Skeletal muscle cell (primary cell): ENCODE results near the gene TNFRSF21.
"Not testable (repeated sequence)": the region's sequence is repeated elsewhere in the genome, so short reads cannot be mapped to it uniquely, and the experiment has no call there.

Experiments
- DNase-seq: peaks from one replicate; pipeline ENCODE4 v3.0.0-alpha.2; 2010; ENCODE audit warnings: low read depth
- H3K4me3 ChIP-seq: 2 replicates; pipeline ENCODE4 v1.5.1; 2011; ENCODE audit warnings: low read depth, mild to moderate bottlenecking, control low read depth, low read length, moderate library complexity

TNFRSF21 gene

DNA sequence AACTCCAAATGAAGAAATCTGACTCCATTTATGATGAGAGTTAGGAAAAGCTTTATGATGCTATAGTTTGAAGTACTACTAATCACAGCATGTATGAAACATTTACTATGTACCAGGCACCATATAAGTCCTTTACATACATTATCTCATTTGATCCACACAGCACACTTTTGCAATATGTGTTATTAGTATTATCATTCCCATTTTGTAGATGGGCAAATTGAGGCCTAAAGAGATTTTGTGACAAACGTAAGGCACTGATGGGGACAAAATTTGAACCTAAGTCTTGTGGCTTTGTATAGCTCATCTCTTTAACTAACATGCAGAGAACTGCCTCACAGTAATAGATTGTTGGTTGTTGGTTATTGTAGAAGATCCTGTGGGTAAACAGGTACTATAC is 14.2 kb upstream of the TNFRSF21 start:
- no peak overlapping the region for H3K4me3 ChIP-seq
- no peak for DNase-seq

DNA sequence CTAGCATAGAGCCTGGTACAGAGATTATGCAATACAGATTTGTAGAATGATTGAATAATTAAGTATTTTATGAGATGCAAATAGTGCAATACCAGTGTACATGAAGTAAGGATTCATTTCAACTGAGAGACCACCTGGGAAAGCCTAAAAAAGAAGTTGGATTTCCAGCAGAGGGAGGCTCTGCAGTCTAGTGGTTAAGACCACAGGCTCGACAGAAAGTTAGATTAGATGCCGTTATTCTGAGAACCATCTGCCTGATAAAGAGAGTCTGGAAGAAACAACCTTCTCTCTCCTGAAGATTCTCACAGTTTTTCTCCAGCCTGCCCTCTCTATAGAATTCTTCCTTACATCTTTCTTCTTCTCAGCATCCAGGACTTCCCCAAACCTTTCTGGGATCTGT is 13.6 kb upstream of the TNFRSF21 start:
- no peak for DNase-seq
- no peak overlapping the region for H3K4me3 ChIP-seq

DNA sequence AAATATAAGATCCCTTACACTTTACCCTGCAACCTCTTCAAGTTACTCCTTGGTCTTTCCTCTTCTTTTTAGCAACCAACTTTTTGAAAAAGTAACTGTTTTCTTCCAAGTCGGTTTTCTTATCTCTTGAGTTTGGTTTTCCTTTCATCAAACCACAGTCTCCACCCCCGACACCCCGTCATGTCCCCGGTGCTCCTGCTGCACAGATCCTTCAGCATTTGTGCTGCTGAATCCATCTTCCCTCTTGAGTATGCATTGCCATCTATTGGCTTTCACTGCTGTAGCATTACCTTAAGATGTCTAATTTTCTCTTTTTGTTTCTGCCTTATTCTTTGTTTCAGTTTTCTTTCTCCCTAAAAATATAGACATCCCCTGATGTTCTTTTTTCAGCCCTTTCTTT is 11.9 kb upstream of the TNFRSF21 start:
- H3K4me3 ChIP-seq: no peak overlapping the region
- no peak for DNase-seq

DNA sequence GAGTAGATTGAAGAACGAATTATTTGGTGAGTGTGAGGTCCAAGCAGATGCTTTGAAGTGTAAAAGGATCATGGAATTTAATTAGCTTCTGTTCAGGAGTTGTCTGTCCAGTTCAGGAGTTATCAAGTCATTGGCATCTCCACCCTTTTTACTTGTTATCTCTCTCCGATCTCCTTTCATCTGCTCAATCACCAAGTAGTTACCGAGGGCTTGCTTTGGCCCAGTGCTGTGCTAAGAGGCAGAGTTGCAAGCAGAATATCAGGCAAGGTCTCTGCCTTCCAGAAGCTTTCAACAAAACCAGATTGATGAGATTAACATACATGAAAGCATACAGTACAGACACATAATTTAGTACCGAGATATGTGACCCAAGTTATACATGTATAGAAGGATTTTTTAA is 10.2 kb upstream of the TNFRSF21 start:
- H3K4me3 ChIP-seq: no peak overlapping the region
- DNase-seq: no peak

DNA sequence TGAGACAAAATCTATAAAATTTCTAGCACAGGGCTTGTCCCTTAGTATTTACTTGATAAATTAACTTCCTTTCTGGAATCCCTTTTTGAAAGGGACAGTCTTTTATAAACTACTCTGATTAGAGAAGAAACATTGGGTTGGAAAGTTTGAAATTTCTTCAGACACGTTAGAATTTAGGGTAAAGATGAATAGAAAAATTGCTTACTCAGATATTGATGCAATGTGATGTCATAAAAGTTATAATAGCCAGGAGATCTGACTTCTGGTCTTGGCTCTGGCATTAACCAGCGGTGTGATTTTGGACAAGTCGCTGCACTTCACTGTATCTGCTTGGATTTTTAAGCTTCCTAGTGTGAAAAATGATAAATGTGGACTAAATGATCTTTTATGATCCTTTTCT is 9.7 kb upstream of the TNFRSF21 start:
- no peak for DNase-seq
- no peak overlapping the region for H3K4me3 ChIP-seq

DNA sequence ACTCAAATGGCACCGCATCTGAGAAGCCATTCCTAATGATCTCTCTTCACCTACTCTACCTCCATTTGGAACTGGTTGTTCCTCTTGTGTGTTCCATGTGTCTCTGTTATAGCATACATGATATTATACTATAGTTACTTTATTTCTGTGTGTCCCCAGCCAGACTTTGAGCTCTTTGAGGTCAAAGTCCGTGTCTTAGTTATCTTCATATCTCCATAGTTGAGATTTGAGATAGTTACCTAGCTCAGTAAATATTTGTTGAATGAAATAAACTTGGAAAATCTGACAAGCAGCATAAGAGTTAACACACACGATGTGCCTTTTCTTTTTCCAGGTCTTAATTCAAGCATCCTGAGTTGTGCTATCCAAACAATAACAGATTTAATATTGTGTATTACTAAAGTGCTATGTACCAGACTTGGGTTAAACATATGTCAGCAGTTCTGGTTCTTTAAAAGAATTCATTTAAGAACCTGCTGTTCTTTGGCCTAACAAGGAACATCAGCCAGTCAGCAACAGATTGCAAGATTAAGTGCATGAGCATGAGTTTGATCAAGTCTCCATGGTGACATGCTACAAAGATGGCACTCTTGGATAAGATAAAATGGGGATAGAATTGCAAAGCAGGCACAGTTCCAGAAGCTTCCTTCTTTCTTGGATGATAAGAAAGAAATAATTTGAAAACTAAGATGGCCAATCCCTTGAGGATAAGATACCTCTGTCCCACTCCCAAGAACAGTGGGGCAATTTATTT is 8.7 kb upstream of the TNFRSF21 start:
- no peak overlapping the region for H3K4me3 ChIP-seq
- DNase-seq: no peak

DNA sequence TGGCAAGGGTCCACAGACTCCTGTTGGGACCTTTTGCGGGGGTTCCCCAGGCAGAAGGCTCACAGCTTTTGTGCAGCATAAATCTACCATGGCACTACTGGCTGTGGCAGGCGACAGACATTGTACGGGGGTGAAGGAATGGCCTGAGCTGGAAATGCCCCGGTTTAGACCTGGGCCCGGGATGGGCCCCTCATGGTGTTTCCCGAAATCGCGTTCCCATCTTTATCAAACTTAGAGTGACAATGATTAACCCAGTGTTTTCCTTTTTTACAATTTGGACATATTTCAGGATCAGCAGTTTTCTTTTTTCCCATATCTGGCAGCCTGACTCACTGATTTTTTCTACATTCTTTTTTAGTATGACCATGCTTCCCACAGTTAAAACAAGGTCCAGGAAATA is 5.5 kb upstream of the TNFRSF21 start:
- not testable (repeated sequence) for H3K4me3 ChIP-seq, DNase-seq

DNA sequence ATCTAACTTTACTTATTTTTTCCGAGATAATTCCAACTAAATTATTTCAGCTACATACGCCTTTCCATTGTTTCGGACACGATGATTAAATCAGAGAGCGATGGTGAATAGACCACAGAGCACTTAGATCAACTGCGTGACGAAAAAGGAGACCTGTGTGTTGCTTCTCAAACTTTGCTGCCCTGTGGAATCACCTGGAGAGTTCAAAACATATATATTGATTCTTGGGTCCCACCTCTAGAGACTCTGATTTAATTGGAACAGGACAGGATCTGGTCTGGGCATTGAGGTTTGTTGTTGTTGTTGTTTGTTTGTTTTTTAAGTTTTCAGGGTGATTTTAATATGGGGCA is 401 bp upstream of the TNFRSF21 start:
- H3K4me3 ChIP-seq: peak overlapping the region; percentile 77

DNA sequence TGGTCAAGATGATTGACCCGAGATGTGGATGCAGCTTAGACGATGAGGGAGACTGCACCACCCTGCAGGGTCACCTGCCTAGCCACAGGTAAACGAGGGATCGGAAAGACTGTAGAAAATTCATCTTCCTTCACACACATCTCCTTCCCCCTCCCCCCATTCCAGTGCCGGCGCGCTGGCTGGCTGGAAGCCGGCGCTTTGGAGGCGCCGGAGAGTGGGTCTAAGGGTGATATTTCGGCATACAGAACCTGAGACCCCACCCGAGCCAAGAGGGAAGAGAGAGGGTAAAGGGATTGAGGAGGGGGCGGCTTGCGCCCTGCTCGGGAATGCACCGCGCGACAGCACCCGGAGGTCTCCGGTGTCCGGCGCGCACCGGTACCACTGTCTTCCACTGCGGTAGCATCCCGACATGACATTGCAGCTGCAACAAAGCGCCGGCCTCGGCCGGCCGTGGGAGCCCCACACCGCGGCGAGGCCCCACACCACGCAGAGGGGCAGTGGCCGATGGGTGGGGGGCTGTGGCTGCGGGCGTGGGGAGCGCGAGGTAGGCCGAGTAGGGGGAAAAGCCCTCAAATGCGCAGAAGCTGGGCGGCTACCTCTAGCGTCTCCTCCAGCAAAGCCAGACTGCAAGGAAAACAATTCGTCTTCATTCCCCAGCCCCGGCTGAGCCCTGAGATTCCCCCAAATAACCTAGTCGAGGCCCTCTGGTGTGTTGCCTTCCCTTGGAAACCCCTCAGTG is 984 bp downstream of the TNFRSF21 start:
- DNase-seq: no peak
- H3K4me3 ChIP-seq: peak overlapping the region; percentile 77

More for the DNA sequence above, 401 bp upstream of the TNFRSF21 start:
- no peak for DNase-seq

DNA sequence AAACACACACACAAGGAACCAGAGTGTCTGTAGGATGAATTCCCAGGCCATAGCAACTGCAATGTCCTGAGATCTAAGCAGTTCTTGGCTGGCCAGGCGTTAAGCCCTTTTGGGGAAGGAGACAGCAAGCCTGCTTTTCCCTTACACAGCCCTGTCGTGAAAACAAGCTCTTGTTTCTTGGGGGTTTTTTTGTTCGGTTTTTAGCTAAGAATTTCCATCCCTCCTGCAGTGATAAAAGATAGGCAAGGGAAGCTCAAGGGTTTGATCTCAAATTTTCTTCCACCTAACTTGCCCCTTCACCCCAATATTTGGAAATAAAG is 1.5 kb downstream of the TNFRSF21 start:
- DNase-seq: no peak
- H3K4me3 ChIP-seq: peak overlapping the region; percentile 77

DNA sequence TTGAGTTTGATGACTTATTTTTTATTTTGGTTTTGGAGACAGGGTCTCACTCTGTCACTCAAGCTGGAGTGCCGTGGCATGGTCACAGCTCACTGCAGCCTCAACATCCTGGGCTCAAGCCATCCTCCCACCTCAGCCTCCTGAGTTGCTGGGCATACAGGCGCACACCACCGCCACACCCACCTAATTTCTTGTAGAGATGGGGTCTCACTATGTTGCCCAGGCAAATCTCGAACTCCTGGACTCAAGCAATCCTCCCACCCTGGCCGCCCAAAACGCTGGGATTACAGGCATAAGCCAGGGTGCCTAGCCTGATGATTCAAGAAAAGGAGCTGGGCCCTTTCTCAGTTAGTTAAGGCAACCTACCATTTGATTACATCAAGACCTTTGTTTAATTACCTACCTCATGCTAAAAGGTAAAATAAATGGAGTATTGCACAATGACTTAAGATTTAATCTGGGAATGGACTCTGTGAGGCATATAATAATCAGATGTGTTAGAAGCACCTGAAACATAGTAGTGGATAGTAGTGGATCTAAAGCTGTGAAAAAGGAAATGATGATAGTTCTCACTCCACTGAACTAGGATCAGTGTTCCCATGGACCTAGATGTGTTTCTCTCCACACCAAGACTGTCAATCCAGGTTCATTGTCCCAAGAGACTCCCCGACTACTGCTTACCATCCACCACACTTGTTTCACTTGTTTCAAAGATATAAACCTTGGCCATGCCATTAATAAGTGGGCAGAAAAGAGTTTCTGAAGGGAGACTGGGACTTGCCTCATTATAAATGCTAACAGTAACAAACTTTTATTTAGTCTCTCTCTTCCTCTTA is 2.1 kb downstream of the TNFRSF21 start:
- DNase-seq: no peak
- peak overlapping the region; percentile 77 for H3K4me3 ChIP-seq

DNA sequence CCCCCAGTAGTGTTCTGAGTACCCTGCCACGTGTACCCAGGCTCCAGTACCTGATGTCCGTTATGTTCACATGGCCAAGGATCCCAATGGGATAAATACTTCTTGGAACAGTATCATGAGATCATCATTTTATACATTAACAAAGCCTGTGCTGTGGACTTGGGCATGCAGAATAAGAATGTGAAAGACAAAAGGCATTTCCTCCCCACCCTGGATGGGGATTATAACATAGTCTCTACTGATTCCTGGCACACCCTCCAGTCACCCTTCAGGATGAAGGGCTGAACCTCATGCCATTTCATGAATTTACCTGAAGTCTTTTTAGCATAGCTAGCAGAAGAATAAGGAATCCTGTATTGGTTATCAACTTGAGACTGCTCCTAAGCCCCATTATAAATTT is 2.8 kb downstream of the TNFRSF21 start:
- no peak overlapping the region for H3K4me3 ChIP-seq
- DNase-seq: no peak

DNA sequence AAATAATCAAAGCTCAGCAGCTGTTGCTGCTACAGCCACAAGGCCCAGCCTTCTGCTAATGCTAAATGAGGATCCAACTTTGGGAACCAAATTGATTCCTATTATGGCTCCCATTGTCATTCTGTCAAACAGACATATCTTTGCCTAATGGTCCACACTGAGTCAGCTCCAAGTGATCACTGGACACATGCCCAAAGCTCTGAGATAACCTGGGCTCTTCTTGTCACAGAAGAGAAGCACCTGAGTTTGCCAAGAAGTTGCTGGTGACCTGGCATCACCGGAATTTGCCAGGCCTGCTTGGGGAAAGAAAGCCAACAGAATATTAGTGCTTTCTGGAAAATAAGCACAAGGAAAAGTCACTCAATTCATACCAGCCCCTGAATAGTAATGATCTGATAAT is 5.8 kb downstream of the TNFRSF21 start:
- no peak for DNase-seq
- no peak overlapping the region for H3K4me3 ChIP-seq

DNA sequence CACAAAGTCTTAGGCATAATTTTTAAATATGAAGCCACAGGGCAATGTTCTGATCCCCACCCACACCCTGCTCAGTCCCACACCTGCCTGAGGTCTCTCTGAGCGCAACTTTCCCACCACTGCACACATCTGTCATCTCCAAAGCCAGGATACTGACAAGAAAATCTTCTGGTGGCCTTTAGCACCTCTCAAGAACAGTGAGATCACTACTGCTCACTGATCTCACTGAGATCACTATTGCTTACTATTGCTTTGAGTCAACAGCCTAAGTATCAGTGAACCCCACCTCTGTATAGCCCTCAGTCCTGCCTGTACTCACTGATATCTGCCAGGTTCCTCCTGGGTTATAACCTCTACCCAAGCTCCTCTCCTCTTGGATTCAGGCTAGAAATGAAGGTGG is 6.4 kb downstream of the TNFRSF21 start:
- DNase-seq: no peak
- no peak overlapping the region for H3K4me3 ChIP-seq

DNA sequence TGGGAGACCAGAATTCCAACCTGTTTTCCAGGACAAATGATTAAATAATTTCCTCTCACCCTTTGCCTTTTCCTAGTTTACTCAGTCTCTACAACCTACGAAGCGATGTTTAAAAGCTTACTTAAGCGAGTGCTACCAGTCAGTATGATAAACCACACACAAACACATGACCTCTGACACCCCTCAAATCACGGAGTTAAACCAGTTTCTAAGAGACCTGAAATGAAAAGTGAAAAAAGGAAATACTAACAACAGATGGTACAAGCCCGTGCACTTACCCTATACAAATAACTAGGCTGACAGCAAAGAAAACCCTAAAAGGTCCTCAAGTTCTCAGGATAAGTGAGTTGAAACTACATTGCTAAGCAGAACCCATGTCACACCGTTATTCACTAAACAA is 7.7 kb downstream of the TNFRSF21 start:
- no peak overlapping the region for H3K4me3 ChIP-seq
- DNase-seq: no peak

DNA sequence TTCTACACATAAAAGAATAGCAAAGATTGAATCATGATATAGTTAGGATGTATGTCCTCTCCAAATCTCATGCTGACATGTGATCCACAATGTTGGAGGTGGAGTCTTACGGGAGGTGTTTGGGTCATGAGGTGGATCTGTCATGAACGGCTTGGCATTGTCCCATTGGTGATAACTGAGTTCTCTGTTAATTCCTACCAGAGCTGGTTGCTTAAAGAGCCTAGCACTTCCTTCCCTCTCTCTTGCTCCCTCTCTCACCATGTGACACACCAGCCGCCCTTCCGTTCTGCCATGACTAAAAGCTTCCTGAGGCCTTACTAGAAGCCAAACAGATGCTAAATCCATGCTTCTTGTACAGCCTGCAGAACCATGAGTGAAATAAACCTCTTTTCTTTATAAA is 8.3 kb downstream of the TNFRSF21 start:
- H3K4me3 ChIP-seq: no peak overlapping the region
- no peak for DNase-seq

DNA sequence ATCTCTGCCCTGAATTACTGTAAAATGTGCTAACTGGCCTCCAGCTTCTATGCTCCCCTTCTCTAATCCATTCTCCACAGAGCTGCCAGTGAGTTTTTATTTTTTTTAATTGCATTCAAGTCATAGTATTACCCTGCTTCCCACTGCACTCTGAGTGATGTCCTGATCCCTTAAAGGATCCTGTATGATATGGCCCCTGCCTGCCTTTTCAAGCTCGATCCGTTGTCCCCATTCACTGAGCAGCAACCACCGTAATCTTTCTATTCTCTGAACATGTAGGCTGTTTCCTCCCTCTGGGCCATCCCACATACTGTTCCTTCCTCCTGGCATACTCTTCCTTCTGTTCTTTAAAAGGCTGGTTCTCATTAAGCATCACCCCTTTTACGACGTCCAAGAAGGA is 9.3 kb downstream of the TNFRSF21 start:
- DNase-seq: no peak
- H3K4me3 ChIP-seq: no peak overlapping the region

DNA sequence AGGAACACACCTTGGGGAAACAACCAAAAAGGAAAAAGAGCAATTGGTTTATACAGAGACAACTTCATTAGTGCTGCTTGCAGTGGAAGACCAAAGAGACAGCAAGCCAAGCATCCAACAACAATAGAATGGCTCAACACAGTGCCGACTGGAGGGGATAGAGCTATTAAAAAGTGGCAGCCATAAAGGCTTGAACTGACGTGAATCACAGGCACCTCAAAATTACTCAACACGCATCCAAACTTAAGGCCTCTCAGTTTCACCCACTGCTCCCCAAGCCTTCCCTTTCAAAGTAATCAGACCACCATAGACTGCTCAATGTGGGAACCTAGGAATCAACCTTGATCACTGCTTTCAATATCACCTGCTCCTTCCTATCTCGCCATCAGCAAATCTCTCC is 9.7 kb downstream of the TNFRSF21 start:
- DNase-seq: no peak
- no peak overlapping the region for H3K4me3 ChIP-seq

DNA sequence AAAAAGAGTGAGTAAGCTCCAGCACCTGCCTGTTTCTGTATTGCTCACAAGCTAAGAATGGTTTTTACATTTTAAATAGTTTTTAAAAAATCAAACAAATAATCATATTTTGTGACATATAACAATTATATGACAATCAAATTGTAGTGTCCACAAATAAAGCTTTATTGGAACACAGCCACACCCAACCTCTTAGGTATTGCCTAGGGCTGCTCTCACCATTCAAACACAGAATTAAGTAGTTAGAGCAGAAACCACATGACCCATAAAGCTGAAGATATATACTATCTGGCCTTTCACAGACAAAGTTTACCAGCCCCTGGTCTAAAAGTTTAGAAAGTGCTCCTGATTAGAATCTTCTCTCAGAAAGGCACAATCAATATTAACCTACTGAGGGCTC is 11.2 kb downstream of the TNFRSF21 start:
- no peak for DNase-seq
- no peak overlapping the region for H3K4me3 ChIP-seq

DNA sequence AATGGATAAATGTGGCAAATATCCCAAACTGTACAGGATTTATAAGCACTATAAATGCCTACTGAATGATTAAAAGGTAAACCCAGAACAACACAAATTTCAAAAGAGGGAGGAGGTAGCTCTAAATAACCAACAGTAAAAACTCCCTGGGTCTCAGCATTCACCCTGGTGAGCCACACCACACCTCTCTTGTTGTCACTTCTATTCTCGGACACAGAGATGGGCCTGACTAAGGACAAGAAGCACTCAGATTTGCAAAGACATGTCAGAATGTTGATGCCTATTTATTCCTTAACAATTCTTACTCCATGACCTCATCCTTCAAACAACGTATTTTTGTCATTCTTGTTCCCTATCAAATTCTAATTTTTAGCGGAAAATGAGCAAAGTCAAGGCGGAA is 14.7 kb downstream of the TNFRSF21 start:
- no peak overlapping the region for H3K4me3 ChIP-seq
- DNase-seq: no peak

DNA sequence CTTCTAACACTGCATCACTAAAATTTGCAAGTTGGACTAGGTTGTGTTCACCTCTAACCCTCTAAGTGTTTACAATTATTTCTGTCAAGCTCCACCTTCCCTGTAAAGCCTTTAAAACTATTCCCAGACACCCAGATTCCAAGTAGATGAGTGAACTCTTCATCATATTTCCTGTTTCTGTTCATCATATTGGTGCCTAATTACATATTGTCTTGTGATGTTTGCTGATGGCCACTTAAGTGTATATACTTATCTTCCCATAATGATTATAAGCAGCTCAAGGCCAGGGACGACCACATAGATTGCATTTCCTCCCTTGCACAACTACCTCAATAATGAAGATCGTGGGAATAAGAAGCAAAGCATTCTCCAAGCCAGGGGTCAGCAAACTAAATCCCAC is 16.8 kb downstream of the TNFRSF21 start:
- DNase-seq: no peak
- no peak overlapping the region for H3K4me3 ChIP-seq
